Erythroblast (primary cell): Measurements from ENCODE around the gene KLHL29.

Source experiments
- DNase-seq, 2 experiments: peaks; one replicate each; lab custom pipeline; 2025; lab: John Stamatoyannopoulos, UW
- GATA1 ChIP-seq: IDR thresholded peaks from 2 replicates; pipeline ENCODE4 v1.6.1; 2011; ENCODE audit warnings: low read depth, mild to moderate bottlenecking, control low read depth, low read length, moderate library complexity
- POLR2A ChIP-seq: IDR thresholded peaks from 2 replicates; pipeline ENCODE4 v1.6.1; 2011; ENCODE audit warnings: mild to moderate bottlenecking, low read length

Gene KLHL29

DNA sequence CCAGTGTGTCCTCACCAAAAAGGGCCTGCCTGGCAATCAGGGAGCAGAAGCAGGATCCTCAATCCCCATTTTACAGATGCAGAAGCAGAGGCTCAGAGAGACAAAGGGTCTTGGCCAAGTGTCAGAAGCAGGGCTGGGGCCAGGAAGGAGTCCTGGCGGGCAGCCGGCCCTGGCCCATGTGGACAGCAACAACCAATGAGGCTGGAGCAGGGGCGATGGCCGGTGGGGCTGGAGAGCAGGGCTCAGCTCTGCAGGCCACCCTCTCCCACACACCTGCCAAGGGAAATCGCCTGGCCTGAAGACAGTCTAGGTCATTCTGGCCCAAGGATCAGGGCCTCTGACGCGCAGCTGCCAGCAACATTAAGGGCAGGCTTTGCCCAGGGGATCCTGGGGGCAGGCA lies 298.0 kb downstream of the KLHL29 start:
- no peak for DNase-seq
- TF ChIP-seq POLR2A (no peak), GATA1 (no peak)

DNA sequence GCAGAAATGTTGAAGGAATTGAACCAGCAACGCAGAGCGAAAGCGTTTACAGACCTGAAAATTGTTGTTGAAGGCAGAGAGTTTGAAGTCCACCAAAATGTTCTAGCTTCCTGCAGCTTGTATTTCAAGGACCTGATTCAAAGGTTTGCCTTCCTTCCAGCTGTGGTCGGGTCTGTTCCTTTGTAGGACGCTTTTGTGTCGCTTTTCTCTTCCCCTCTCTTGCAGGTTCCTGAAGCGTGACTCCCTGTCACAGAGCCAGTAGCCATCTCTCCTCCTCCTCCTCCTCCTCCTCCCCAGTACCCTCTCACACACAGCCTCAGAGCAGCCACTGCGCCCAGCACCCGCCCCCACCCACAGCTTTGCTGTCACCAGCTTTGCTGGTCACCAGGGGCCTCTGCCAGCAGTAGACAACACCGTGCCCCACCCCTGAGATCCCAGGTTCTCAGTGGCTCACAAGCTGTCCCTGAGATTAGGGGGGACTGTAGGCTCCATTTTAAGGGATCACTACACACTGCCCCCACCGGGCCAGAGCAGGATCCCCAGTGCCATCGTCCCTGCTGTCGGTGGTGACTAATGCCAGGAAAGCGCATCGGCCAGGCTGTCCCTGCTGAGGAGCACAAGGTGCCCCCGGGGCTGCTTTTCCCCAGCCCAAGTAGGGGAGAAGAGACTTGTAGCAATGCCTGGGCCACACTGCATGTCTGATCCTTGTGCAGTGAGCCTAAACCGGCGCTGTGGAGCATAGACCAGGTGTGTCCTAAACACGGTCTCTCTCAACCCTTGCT lies 299.6 kb downstream of the KLHL29 start:
- TF ChIP-seq POLR2A, result no peak
- no peak for TF ChIP-seq GATA1
- DNase-seq, result no peak

DNA sequence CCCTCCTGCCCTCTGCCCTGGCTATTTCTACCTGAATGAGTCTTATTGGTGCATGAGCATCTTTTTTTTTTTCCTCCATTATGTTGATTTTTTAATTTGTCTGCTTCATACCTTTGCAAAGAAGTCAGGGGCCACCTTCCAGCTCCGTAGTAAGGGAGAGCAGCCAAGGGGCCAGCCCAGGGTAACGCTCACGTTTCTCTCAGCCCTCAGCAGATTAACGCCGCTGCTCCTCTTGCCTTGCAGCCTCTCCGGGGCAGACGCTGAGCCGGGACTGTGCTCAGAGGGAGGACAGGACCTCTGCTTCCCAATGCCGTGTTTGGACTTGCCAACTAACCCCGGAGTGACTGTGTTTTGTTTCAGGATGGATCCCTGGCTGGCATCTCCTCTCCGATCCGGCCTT lies 300.2 kb downstream of the KLHL29 start:
- no peak for DNase-seq
- no peak for TF ChIP-seq POLR2A
- no peak for TF ChIP-seq GATA1

DNA sequence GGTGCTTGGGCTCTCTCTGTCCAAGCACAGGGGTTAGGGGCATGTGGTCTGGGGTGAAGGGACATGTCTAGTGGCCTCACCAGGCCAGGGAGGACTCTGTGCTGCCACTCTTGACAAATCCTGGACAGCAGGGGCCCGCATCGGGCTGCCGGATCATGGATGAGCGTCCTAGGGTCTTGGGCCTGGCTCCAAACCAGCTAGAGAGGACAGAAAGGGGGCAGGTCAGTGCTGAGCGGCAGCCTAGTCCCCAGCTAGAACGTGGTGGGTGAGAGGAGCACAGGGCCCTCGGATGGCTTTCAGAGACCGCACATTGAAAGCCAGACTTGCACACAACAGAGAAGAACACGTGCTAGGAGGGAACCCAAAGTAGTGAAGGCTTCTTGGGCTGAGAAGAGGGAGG lies 300.7 kb downstream of the KLHL29 start:
- no peak for DNase-seq
- TF ChIP-seq GATA1, result no peak
- TF ChIP-seq POLR2A, result no peak

DNA sequence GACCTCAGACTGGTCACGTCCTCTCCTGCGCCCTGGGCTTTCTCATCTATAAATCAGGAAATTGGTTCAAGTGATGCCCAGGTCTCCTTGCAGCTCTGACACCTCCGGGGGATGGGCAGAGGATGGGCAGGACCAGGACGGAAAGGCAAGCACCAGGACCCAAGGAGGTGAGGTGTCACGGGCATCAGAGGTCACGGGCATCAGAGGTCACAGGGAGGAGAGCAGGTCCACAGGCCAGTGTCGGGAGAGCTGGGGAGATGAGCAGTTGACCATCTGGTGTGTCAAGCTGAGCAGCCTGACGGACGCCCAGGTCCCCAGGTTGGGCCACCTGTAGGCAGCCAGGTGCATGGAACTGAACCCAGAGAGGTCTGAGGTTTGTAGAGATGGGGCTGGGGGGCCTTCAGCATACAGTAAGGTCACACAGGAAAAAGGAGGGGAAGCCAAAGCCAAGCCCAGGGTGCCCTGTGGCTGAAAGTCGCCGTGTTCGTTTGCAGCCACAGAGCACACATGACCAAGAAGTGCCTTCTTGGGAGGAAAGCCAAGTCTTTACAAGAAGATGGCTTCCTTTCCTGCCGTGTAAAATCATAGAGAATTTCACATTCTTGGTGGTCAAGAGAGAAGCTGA lies 301.5 kb downstream of the KLHL29 start:
- TF ChIP-seq POLR2A, result no peak
- TF ChIP-seq GATA1, result no peak
- DNase-seq, result no peak

DNA sequence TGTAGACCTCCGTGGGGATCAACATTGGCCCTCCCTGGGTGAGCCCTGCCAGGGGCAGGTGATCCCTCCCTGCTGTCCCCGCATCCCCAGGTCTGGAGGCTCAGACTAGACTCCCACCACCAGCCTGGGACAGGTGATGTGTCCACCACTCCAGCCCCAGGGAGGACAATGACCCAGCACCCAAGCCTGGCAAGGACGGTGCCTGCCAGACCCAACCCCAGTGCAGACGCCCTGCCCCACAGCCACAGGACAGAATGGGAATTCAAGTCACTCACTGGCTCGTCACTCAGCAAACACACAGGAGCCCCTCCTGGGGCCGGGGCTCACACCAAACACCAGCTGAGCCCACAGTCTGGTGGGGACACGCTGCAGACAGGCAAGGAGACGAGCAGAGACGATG lies 302.2 kb downstream of the KLHL29 start:
- no peak for TF ChIP-seq GATA1
- TF ChIP-seq POLR2A, result no peak
- no peak for DNase-seq

DNA sequence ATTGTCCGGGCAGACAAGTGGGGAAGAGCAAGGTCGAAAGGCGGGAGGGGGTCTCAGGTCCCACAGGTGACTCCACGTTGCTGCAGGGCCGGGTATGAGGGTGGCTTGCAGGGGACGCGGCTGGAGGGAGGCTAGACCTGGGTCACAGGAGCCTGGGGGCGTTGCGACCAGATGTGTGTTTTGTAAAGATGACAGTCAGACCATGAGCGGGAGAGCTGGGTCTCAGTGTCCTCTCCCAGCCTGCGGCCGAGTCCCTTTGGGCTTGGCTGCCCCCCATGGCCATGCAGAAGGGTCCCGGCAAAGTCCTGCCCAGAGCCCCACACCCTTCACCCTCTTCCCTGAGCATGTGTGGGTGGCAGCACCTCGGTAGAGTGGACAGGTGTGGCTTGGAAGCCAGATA lies 302.7 kb downstream of the KLHL29 start:
- TF ChIP-seq POLR2A (no peak), GATA1 (no peak)
- no peak for DNase-seq

DNA sequence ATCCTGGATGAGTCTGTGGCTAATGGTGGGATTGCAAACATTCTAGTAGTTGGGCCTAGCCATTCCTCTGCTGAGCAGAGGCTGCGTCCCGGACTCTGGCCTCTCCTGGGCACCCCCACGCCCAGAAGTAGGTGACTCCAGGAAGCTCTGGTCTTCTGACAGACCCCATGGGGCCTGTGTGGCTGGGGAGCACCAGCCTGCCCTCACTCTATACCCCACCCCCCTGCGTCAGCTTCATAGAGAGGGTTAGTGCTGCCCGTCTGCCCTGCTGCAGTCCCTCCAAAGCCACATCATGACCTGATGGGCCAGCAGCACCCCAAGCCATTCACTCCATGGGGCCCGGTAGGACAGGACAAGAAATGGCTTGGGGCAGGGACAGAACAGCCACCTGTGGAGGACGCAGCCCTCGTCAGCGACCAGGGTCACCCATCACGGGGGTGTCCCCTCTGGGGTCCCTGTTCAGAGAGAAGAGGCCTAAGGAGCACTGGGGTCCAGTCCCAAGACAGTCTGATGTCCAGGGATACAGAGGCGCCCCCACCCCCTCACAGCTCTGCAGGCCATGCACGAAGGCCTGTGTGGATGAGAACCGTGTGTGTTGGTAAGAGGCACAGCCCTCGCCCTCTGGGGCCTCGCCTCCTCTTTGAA lies 303.6 kb downstream of the KLHL29 start:
- no peak for TF ChIP-seq POLR2A
- no peak for TF ChIP-seq GATA1
- no peak for DNase-seq

DNA sequence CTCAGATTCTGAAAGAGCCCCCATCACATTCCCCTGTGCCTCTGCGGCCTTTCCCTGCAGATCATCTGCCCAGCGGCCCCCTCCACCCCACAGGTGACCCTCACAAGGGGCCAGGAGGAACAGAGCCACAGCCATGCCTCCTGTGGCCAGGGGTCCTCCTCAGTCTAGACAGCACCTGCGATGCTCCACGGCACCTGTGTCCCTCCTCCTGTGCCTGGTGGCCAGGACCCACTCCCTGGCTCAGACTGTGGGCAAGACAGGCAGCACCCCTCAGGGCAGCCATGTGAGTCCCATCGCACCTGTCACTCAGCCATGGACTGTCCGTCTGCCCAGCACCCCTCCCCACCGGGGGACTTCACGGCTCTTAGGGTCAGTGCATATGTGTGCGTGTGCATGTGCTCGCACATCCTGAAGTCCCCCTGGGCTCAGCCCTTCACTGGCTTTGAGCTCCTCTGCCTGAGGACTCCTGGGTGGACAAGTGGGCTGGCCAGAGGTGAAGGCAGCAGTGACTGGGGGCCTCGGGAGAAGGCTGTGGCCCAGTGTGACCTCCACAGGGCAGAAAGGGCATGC lies 304.2 kb downstream of the KLHL29 start:
- DNase-seq, result no peak
- TF ChIP-seq POLR2A (no peak), GATA1 (no peak)

DNA sequence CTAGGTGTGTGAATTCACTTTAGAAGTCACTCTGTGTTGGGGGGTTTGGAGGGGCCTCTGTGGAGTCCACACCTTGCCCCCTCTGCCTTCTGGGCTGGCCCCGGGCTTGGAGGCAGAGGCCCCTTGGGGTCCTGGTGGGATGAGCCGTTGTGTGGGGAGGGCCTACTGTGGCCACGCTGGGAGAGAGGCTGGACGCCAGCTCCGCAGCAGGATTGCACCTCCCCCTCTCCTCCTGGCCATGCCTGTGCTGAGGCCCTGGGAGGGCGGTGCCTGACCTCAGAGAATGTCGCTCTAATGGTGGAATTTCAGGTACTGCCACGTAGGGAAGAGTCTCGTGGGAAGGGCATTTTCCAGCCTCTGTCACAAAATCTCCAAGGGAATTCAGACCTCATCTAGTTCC lies 304.9 kb downstream of the KLHL29 start:
- no peak for DNase-seq
- TF ChIP-seq GATA1 (no peak), POLR2A (no peak)

DNA sequence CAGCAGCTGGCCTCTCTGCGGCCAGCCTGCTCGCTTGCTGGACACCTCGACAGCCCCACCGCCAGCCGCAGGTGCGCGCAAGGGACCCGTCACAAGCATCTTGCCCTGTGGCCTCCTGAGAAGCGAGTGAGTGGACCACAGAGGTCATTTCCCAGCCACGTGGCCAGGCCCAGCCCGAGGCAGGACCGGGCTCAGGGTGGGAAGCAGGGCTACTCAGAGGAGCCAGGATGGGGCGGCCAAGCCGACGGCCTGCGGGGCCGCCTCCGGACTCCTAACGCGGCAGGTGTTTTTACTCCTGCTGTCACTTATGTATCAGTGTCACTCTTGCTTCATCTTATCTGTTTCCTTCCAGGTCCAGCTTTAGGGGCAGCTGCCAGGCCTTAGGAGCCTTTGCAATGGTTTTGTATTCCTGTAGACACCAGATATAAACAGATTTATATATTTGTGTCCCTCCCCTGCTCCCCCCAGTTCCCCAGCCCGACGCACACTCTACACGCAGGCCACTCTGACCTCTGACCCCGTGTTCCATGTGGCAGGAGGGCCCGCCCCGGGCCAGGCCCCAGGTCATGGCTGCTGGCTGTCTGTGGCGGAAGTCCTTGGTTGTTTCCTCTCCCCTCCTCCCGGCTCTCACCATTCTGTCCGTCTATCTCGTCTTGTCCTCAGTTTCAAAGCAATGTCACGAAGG lies 305.6 kb downstream of the KLHL29 start:
- no peak for TF ChIP-seq GATA1
- no peak for TF ChIP-seq POLR2A
- DNase-seq, result no peak

DNA sequence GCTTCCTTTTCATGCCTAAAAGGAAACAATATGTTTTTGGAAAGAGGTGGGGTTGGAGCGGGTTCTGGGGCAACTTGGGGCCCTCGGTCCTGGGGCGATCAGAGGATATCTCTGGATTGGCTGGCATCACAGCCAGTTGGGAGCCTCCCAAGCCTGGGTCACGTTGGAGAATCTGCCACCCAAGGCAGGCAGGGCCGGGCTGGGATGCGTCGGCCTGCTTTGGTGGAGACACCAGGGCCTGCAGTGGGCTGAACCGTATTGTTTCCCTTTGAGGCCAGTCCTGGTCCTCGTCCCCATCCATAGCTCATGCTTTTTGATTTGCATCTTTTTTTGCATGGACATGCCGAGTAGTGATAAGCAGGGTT lies 306.1 kb downstream of the KLHL29 start:
- DNase-seq, result no peak
- TF ChIP-seq GATA1, result no peak
- TF ChIP-seq POLR2A, result no peak

DNA sequence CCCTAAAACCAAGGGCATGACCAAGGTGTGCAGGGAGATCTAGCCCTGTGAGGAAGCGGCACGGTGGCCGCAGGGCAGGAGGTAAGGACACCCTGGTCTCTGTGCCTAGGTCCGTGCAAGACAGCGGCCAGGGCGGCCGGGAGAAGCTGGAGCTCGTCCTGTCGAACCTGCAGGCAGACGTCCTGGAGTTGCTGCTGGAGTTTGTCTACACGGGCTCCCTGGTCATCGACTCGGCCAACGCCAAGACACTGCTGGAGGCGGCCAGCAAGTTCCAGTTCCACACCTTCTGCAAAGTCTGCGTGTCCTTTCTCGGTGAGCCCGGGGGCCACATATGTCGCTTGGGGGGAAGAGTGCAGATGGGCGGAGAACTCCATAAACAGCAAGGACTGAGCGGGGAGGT lies 306.6 kb downstream of the KLHL29 start:
- TF ChIP-seq POLR2A (no peak), GATA1 (no peak)

More for the DNA sequence above, 306.6 kb downstream of the KLHL29 start:
- DNase-seq, result no peak
